ENCODE measurements around the gene RPH3AL.

DNA sequence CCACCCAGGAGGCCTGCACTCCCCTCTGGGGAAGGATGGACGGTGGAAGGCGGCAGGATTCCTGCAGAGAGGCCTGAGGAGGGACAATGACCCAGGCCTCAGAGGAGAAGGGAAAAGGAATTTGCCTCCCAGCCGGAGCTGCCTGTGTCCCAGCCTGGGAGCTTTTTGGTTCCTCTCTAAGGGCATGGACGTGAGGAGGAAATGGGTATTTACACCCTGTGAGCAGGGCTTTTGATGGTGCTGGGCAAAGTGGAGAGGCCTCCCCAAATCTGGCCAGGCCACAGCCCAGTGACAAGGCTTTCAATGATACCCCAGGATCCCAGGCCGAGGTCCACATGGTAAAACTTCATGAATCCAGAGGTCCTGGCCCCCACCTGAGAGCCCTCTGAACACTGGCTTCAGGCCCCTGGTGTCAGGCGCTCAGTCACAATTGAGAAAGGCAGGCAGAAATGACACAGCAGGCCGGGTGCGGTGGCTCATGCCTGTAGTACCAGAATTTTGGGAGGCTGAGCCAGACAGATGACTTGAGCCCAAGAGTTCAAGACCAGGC lies 115.1 kb downstream of the RPH3AL start:
- no peak for TF ChIP-seq REST (tag by site-specific recombination; IDR thresholded peaks at IDR 0.05)
- TF ChIP-seq ZNF391 (tag by site-specific recombination; IDR thresholded peaks at IDR 0.05; ENCODE audit: borderline replicate concordance, low read depth), result no peak
- TF ChIP-seq, protein P1, sequence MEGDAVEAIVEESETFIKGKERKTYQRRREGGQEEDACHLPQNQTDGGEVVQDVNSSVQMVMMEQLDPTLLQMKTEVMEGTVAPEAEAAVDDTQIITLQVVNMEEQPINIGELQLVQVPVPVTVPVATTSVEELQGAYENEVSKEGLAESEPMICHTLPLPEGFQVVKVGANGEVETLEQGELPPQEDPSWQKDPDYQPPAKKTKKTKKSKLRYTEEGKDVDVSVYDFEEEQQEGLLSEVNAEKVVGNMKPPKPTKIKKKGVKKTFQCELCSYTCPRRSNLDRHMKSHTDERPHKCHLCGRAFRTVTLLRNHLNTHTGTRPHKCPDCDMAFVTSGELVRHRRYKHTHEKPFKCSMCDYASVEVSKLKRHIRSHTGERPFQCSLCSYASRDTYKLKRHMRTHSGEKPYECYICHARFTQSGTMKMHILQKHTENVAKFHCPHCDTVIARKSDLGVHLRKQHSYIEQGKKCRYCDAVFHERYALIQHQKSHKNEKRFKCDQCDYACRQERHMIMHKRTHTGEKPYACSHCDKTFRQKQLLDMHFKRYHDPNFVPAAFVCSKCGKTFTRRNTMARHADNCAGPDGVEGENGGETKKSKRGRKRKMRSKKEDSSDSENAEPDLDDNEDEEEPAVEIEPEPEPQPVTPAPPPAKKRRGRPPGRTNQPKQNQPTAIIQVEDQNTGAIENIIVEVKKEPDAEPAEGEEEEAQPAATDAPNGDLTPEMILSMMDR (tag by site-specific recombination; IDR thresholded peaks at IDR 0.05), result no peak
- TF ChIP-seq TCF7L2 (IDR thresholded peaks at IDR 0.05; ENCODE audit: borderline replicate concordance, low read depth, low read length), result no peak
- TF ChIP-seq EGR2 (tag by site-specific recombination; IDR thresholded peaks at IDR 0.05; ENCODE audit: low read depth), result no peak
- no peak for TF ChIP-seq ZNF514 (tag by site-specific recombination; IDR thresholded peaks at IDR 0.05)
- no peak for TF ChIP-seq ZNF239 (tag by site-specific recombination; IDR thresholded peaks at IDR 0.05)
- TF ChIP-seq ZBTB10 (tag by site-specific recombination; IDR thresholded peaks at IDR 0.05), result no peak
- TF ChIP-seq ZNF776 (tag by site-specific recombination; IDR thresholded peaks at IDR 0.05; ENCODE audit: borderline replicate concordance), result no peak
- TF ChIP-seq FEZF1 (tag by site-specific recombination; IDR thresholded peaks at IDR 0.05), result no peak
- TF ChIP-seq BCL11B (tag by site-specific recombination; IDR thresholded peaks at IDR 0.05; ENCODE audit: low read depth), result no peak
- TF ChIP-seq, protein P2, sequence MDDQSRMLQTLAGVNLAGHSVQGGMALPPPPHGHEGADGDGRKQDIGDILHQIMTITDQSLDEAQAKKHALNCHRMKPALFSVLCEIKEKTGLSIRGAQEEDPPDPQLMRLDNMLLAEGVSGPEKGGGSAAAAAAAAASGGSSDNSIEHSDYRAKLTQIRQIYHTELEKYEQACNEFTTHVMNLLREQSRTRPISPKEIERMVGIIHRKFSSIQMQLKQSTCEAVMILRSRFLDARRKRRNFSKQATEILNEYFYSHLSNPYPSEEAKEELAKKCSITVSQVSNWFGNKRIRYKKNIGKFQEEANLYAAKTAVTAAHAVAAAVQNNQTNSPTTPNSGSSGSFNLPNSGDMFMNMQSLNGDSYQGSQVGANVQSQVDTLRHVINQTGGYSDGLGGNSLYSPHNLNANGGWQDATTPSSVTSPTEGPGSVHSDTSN (CRISPR knock-in tag; IDR thresholded peaks at IDR 0.05), result no peak
- TF ChIP-seq ZNF169 (tag by site-specific recombination; IDR thresholded peaks at IDR 0.05), result no peak
